Measurements from ENCODE around the gene STAT3. TPM values are rescaled to one million over a fixed set of nuclear protein-coding genes. Genes with fewer than 3 reads are reported as not detected.
"Not testable (repeated sequence)": the region's sequence is repeated elsewhere in the genome, so short reads cannot be mapped to it uniquely, and the experiment has no call there.

Gene STAT3
- total RNA-seq, 1 experiment from 2014 or later, result 61.0 TPM

- H3K4me2 ChIP-seq (ENCODE audit: low read length), result no peak overlapping the region
- no peak overlapping the region for H3K27ac ChIP-seq (ENCODE audit: low read depth, low read length)
- no peaks in the 10 kb centered on the region for H3K27me3 ChIP-seq (ENCODE audit: insufficient read depth, low read length)
- TF ChIP-seq YY1 (IDR thresholded peaks at IDR 0.05; ENCODE audit: extremely low read depth, insufficient replicate concordance, low read depth, low read length) (no peak), FOSL1 (IDR thresholded peaks at IDR 0.05; ENCODE audit: low read depth) (no peak), CEBPB (IDR thresholded peaks at IDR 0.05; ENCODE audit: low read depth) (peak; percentile 86), POLR2AphosphoS5 (IDR thresholded peaks at IDR 0.05; ENCODE audit: low read depth, low read length) (no peak)
- ATAC-seq (no peak), DNase-seq (ENCODE audit: low read depth, low spot score) (no peak)
- no peaks in the 10 kb centered on the region for H3K9me3 ChIP-seq (ENCODE audit: control insufficient read depth in 1 of 2, insufficient read depth in 1 of 2, low read depth in 1 of 2, low read length in 2 of 2)
- no peak overlapping the region for H3K9ac ChIP-seq (ENCODE audit: low read length)
- H3K36me3 ChIP-seq (ENCODE audit: control insufficient read depth in 1 of 2, insufficient read depth in 2 of 2, low read length in 2 of 2), result no peaks in the 10 kb centered on the region
- intact Hi-C loops (cut with micrococcal nuclease), result no loop called here
- H3K4me3 ChIP-seq (replicated peaks in 1 of 2; ENCODE audit: low read depth in 1 of 2, low read length in 2 of 2), result no peak overlapping the region
- H3K9me2 ChIP-seq (ENCODE audit: insufficient read depth), result no peaks in the 10 kb centered on the region
- H3K79me2 ChIP-seq (ENCODE audit: insufficient read depth, low read length), result no peaks in the 10 kb centered on the region
- H4K20me1 ChIP-seq (ENCODE audit: insufficient read depth), result no peaks in the 10 kb centered on the region
- peaks cover 9 to 15% of the 10 kb centered on the region in 2 experiments for H3K4me1 ChIP-seq (ENCODE audit: control insufficient read depth in 1 of 2, insufficient read depth in 2 of 2, low read length in 2 of 2)
- ChIA-PET POLR2A (no interaction called here), RAD21 (ENCODE audit: low non-redundant PET in 1 of 2, low total read pairs in 2 of 2, uncharacterized antibody in 2 of 2, unreplicated experiment in 2 of 2) (no interaction called here), CTCF (no interaction called here)
- no TSS peak for BruUV-seq (replicated peaks)
- no peak overlapping the region for H2AFZ ChIP-seq (ENCODE audit: low read depth, low read length, poor library complexity, severe bottlenecking)
These were observed 4.6 kb upstream of the STAT3 start for GRCh38 chr17:42392692-42393415.

DNA sequence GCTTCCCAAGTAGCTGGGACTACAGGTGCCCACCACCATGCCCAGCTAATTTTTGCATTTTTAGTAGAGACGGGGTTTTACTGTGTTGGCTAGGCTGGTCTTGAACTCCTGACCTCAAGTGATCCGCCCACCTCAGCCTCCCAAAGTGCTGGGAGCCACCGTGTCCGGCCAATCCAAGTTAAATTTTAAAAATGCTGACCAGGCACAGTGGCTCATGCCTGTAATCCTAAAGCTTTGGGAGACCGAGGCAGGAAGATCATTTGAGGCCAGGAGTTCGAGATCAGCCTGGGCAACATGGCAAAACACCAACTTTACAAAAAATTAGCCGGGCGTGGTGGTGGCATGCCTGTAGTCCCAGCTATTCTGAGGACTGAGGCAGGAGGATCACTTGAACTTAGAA is 3.2 kb upstream of the STAT3 start:
- H2AFZ ChIP-seq (ENCODE audit: low read depth, low read length, poor library complexity, severe bottlenecking), result not testable (repeated sequence)

More for the DNA sequence above, 3.2 kb upstream of the STAT3 start:
- Histone ChIP-seq H3K79me2 (ENCODE audit: insufficient read depth, low read length) (peaks cover 14% of the 10 kb centered on the region), H3K4me1 (ENCODE audit: control insufficient read depth in 1 of 2, insufficient read depth in 2 of 2, low read length in 2 of 2) (peaks cover 18 to 24% of the 10 kb centered on the region in 2 experiments)
- ATAC-seq; CTCF ChIA-PET; intact Hi-C loops (cut with micrococcal nuclease); H3K27ac ChIP-seq (ENCODE audit: low read depth, low read length); H3K4me2 ChIP-seq (ENCODE audit: low read length); H3K4me3 ChIP-seq (replicated peaks in 1 of 2; ENCODE audit: low read depth in 1 of 2, low read length in 2 of 2); RAD21 ChIA-PET (ENCODE audit: low non-redundant PET in 1 of 2, low total read pairs in 2 of 2, uncharacterized antibody in 2 of 2, unreplicated experiment in 2 of 2); H3K9me3 ChIP-seq (ENCODE audit: control insufficient read depth in 1 of 2, insufficient read depth in 1 of 2, low read depth in 1 of 2, low read length in 2 of 2); H4K20me1 ChIP-seq (ENCODE audit: insufficient read depth); DNase-seq (ENCODE audit: low read depth, low spot score); H3K36me3 ChIP-seq (ENCODE audit: control insufficient read depth in 1 of 2, insufficient read depth in 2 of 2, low read length in 2 of 2); BruUV-seq (replicated peaks); H3K9ac ChIP-seq (ENCODE audit: low read length); POLR2A ChIA-PET; H3K27me3 ChIP-seq (ENCODE audit: insufficient read depth, low read length); H3K9me2 ChIP-seq (ENCODE audit: insufficient read depth): not testable (repeated sequence)
